ENCODE results near the gene ATRN.
A peak's percentile ranks its signal among the peaks of the same experiment; 100 is the strongest.
"Not testable (repeated sequence)": the region's sequence is repeated elsewhere in the genome, so short reads cannot be mapped to it uniquely, and the experiment has no call there.

Gene ATRN

GRCh38 chr20:3470627-3471396, at the start of gene ATRN:
Gene ATRN, plus strand, starts transcription at chr20:3471018. Its CDS starts 90 bp downstream, at chr20:3471108.
- peak; percentile 89 for DNase-seq

GRCh38 chr20:3421985-3422384, 48.8 kb upstream of the ATRN start:
- no peak for DNase-seq

GRCh38 chr20:3423126-3423525, 47.7 kb upstream of the ATRN start:
- DNase-seq: no peak

- not testable (repeated sequence) for DNase-seq
Measured at GRCh38 chr20:3426766-3427165, 44.1 kb upstream of the ATRN start.

- no peak for DNase-seq
Measured at GRCh38 chr20:3430376-3431069, 40.3 kb upstream of the ATRN start.

- DNase-seq: no peak
Measured at GRCh38 chr20:3431109-3431508, 39.7 kb upstream of the ATRN start.

GRCh38 chr20:3432844-3433243, 38.0 kb upstream of the ATRN start:
- no peak for DNase-seq

DNA sequence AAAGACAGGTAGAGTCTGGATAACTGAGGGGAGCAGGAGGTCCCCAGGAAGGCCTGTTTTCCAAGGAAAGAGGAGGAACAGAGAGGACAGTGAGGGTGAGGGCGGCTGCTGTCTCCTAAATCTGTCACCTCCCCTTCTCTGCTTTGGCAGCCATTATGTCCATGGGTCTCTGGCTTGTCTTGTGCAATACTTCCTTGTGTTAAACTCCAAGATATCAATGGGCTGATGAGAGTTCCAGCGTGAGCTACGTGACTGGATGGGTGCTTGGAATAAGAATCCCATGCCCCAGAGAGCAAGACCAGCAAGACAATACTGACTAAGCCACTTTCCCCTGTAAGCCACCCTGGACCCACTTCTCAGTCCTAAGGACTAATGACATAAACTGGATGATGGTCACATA, 37.1 kb upstream of the ATRN start:
- no peak for DNase-seq

- DNase-seq: no peak
Measured at GRCh38 chr20:3434232-3434631, 36.6 kb upstream of the ATRN start.

- DNase-seq: no peak
Measured at GRCh38 chr20:3436864-3437574, 33.8 kb upstream of the ATRN start.

GRCh38 chr20:3446779-3447178, 24.0 kb upstream of the ATRN start:
- DNase-seq: no peak

GRCh38 chr20:3447321-3447720, 23.5 kb upstream of the ATRN start:
- no peak for DNase-seq

- DNase-seq: no peak
Measured at GRCh38 chr20:3449319-3449718, 21.5 kb upstream of the ATRN start.

- no peak for DNase-seq
Measured at GRCh38 chr20:3452136-3452535, 18.7 kb upstream of the ATRN start.

- no peak for DNase-seq
Measured at GRCh38 chr20:3452690-3453089, 18.1 kb upstream of the ATRN start.

DNA sequence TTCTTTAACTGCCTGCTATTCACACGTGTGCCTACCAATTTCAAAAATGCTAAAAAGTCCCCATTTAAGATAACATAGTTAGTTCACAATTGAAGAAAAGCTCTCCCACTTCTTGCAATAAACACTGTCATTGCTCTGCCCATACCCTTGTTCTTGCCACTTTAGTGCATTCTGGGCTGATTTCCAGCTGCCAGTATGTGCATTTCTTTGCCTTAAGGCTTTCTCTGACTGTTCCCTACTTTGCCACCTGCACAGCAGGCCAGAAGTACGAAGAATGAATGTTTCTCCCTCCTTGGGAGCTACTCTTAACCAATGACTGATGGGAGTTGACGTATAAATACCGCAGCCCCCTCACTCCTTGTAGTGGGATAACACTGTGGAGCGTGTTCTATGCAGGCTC, 16.0 kb upstream of the ATRN start:
- no peak for DNase-seq

DNA sequence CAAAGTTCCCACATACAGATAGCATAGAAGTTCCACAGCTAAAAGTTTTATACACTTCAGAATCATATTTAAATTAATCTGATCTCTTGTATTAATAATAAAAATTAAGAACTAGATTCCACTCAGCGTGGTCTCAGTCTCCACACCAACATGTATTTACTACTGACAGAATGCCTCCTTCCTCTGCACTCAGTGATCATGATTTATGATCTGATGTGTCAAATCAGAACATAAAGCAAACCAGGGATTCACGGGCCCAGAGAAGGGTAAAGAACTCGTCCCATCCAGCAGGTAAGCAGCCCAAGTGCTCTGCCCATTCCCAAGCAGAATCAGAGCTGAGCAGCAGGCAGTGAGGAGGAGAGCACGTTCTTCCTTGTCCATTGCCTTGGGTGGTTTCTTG, 14.2 kb upstream of the ATRN start:
- DNase-seq: no peak

GRCh38 chr20:3459881-3460307, 10.9 kb upstream of the ATRN start:
- DNase-seq: no peak

DNA sequence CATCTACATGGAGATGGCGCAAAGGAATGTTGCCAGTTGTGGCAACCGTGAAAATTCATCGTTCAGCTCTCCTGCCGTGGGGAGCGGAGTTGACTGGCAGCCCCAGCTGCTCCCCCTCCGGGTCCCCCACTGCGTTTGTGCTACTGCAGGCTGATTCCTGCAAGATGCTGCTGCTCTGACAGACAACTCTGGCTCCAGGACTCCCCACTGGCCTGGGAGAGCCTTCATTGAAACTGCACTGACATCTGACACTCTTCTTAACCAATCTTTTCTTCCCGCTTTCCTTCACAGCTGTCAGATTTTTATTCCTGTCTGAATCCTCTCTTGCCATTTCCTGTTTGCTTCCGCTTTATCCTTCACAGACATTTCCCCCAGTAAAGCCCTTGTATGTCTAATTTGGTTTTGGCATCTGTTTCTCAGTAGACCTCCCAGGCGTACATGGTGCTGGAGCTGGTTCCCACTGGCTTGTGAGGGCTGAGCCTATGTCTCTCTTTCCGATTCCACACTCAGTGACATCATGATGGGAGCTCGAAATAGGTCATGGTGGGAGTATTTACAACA, 9.5 kb upstream of the ATRN start:
- no peak for DNase-seq

DNA sequence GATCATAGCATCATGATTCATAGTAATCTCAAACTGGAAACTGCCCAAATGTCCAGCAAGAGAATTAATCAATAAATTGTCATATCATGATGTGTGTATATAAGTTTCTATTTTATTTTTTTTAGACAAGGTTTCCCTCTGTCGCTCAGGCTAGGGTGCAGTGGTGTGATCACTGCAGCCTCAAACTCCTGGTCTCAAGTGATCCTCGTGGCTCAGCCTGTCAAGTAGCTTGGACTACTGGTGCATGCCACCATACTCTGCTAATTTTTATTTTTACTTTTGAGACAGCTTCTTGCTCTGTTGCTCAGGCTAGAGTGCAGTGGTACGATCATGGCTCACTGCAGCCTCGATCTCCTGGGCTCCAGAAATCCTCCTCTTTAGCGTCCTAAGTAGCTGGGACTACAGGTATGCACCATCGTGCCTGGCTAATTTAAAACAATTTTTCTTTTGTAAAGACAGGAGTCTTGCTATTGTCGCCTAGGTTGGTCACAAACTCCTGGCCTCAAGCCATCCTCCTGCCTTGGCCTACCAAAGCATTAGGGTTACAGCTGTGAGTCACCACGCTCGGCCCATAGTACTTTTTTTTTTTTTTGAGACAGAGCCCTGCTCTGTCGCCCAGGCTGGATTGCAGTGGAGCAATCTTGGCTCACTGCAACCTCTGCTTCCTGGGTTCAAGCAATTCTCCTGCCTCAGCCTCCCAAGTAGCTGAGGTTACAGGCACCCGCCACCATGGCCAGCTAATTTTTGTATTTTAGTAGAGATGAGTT, 8.7 kb upstream of the ATRN start:
- no peak for DNase-seq

DNA sequence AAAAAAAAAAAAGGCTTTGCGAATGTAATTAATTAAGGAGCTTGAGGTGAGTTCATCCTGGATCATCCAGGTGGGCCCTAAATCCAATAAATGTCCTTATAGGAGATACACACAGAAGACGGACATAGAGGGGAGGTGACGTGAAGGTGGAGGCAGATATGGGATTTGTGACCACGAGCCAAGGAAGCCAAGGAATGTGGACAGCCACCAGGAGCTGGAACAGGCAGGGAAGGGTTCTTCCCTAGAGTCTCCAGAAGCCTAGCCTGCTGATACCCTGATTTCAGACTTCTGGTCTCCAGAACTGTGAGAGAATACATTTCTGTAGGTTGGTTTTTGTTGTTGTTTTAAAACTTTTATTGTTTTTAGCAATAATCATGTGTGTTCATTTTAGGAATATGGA, 6.7 kb upstream of the ATRN start:
- no peak for DNase-seq

- DNase-seq: no peak
Measured at GRCh38 chr20:3465301-3465700, 5.5 kb upstream of the ATRN start.

DNA sequence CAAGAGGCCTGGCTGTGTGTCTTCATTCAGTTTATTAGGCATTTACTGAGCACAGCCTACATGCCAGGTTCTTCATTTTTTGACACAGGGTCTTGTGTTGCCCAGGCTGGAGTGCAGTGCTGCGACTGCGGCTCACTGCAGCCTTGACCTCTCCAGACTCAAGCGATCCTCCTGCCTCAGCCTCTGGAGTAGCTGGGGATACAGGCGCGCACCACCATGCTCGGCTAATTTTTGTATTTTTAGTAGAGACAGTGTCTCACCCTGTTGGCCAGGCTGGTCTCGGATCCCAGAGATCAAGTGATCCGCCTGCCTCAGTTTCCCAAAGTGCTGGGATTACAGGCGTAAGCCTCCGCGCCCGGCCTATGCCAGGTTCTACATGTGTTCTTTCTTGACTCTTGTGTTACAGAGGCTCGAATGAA, 601 bp upstream of the ATRN start:
- no peak for DNase-seq
